CD8-positive, alpha-beta memory T cell (primary cell): ENCODE results near the gene PAFAH1B1. TPM values are rescaled to one million over a fixed set of nuclear protein-coding genes. Genes with fewer than 3 reads are reported as not detected.
"Not testable (repeated sequence)": the region's sequence is repeated elsewhere in the genome, so short reads cannot be mapped to it uniquely, and the experiment has no call there.

ENCODE experiments used
- CTCF ChIA-PET: fragments of 350-600 bp; sonication (Branson Sonifier 250); formaldehyde crosslinking; loops from one replicate; lab custom pipeline; 2021; ENCODE audit warnings: antibody characterized with exemption; lab: Charles Lee
- POLR2A ChIA-PET: fragments of 350-600 bp; sonication (Branson Sonifier 250); formaldehyde crosslinking; loops from one replicate; lab custom pipeline; 2021; ENCODE audit warnings: antibody characterized with exemption; lab: Charles Lee
- DNase-seq, 5 donors: peaks; one replicate each; pipeline versions ENCODE4 v3.0.0 to v3.0.0-alpha.2; 2020 to 2022; ENCODE audit warnings: mixed read lengths in 1 of 5
- H3K27ac ChIP-seq: one replicate; pipeline ENCODE4 v1.7.0; 2013; ENCODE audit warnings: low read depth, mild to moderate bottlenecking, low read length, moderate library complexity
- H3K27me3 ChIP-seq: 2 replicates; pipeline ENCODE4 v1.7.0; 2013; ENCODE audit warnings: low read length, mild to moderate bottlenecking; ENCODE audit not compliant: insufficient read depth, poor library complexity, severe bottlenecking
- H3K36me3 ChIP-seq: 2 replicates; pipeline ENCODE4 v1.7.0; 2013; ENCODE audit warnings: mild to moderate bottlenecking, low read length, moderate library complexity; ENCODE audit not compliant: insufficient read depth
- H3K4me1 ChIP-seq: 2 replicates; pipeline ENCODE4 v1.7.0; 2013; ENCODE audit warnings: mild to moderate bottlenecking, low read length, moderate library complexity; ENCODE audit not compliant: insufficient read depth
- H3K4me3 ChIP-seq: 2 replicates; pipeline ENCODE4 v1.7.0; 2013; ENCODE audit warnings: mild to moderate bottlenecking, low read length
- H3K9me3 ChIP-seq: 2 replicates; pipeline ENCODE4 v1.7.0; 2013; ENCODE audit warnings: mild to moderate bottlenecking, low read length
- H3K27ac Mint-ChIP-seq, 8 donors: one replicate each; pipeline ENCODE4 v1.8.0; 2020 to 2021; ENCODE audit warnings: mixed read lengths in 8 of 8, mild to moderate bottlenecking in 6 of 8, inconsistent platforms in 3 of 8, moderate library complexity in 3 of 8
- H3K27me3 Mint-ChIP-seq, 2 donors: one replicate each; pipeline ENCODE4 v1.8.0; 2020 to 2021; ENCODE audit warnings: mixed read lengths in 2 of 2, mild to moderate bottlenecking in 1 of 2, moderate library complexity in 1 of 2
- H3K36me3 Mint-ChIP-seq, 3 donors: one replicate each; pipeline ENCODE4 v1.8.0; 2020 to 2021; ENCODE audit warnings: mixed read lengths in 3 of 3, inconsistent platforms in 1 of 3, mild to moderate bottlenecking in 1 of 3
- H3K4me1 Mint-ChIP-seq, 3 donors: one replicate each; pipeline ENCODE4 v1.8.0; 2020 to 2021; ENCODE audit warnings: mixed read lengths in 3 of 3, inconsistent platforms in 1 of 3, mild to moderate bottlenecking in 1 of 3
- H3K4me3 Mint-ChIP-seq, 7 donors: one replicate each; pipeline ENCODE4 v1.8.0; 2020 to 2021; ENCODE audit warnings: mixed read lengths in 7 of 7, mild to moderate bottlenecking in 6 of 7, moderate library complexity in 4 of 7, inconsistent platforms in 2 of 7
- H3K9me3 Mint-ChIP-seq, 5 donors: one replicate each; pipeline ENCODE4 v1.8.0; 2020 to 2022; ENCODE audit warnings: mixed read lengths in 5 of 5, mild to moderate bottlenecking in 3 of 5, moderate library complexity in 2 of 5, inconsistent platforms in 1 of 5
- polyA plus RNA-seq: library from polyadenylated mRNA; unstranded; fragments of 300-500 nt; fragmentation: Illumina TruSeq; gene quantifications from one replicate; pipeline ENCODE4 v1.2.3, GENCODE V29; 2021
- total RNA-seq, 2 experiments: library from RNA; stranded (reverse); gene quantifications; one replicate each; pipeline ENCODE4 v1.2.3, GENCODE V29; 2021

PAFAH1B1 gene
- total and polyA plus RNA-seq, 3 experiments from 2014 or later, result 13.2 to 168 (median 159) TPM

DNA sequence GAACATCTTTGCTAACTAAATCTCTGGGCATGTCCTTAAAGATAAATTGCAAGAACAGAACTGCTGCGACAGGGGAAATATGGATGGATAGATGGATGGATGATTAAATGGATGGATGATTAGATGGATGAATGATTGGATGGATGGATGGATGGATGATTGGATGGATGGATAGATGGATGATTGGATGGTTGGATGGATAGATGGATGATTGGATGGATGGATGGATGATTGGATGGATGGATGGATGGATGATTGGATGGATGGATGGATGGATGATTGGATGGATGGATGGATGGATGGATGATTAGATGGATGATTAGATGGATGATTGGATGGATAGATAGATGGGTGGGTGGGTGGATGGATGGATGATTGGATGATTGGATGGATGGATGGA, 85.8 kb downstream of the PAFAH1B1 start:
- CTCF ChIA-PET, DNase-seq, H3K4me3 Mint-ChIP-seq, H3K9me3 ChIP-seq, H3K27me3 ChIP-seq, H3K4me1 ChIP-seq, H3K27me3 Mint-ChIP-seq, POLR2A ChIA-PET, H3K9me3 Mint-ChIP-seq, H3K4me1 Mint-ChIP-seq, H3K4me3 ChIP-seq, H3K27ac ChIP-seq: not testable (repeated sequence)
- H3K36me3 Mint-ChIP-seq, result peaks cover 5 to 81% (median 29%) of the 10 kb centered on the region in 3 donors
- peak overlapping the region in 2 of 8 donors; percentile 3 to 78 for H3K27ac Mint-ChIP-seq
- H3K36me3 ChIP-seq, result peaks cover 36% of the 10 kb centered on the region

- POLR2A ChIA-PET, result no interaction called here
- peaks cover 0 to 73% (median 25%) of the 10 kb centered on the region in 3 donors for H3K36me3 Mint-ChIP-seq
- CTCF ChIA-PET, result no interaction called here
- Histone ChIP-seq H3K36me3 (peaks cover 35% of the 10 kb centered on the region), H3K27me3 (no peaks in the 10 kb centered on the region), H3K27ac (no peak overlapping the region), H3K4me1 (no peaks in the 10 kb centered on the region), H3K9me3 (no peaks in the 10 kb centered on the region), H3K4me3 (no peak overlapping the region)
- no peaks in the 10 kb centered on the region for H3K9me3 Mint-ChIP-seq
- no peak for DNase-seq
- peaks cover 0 to 2% of the 10 kb centered on the region in 2 donors for H3K27me3 Mint-ChIP-seq
- no peak overlapping the region for H3K4me3 Mint-ChIP-seq
- H3K27ac Mint-ChIP-seq, result peak overlapping the region in 3 of 8 donors; percentile 43 to 80 (median 75)
- H3K4me1 Mint-ChIP-seq, result peaks cover 0 to 3% (median 0%) of the 10 kb centered on the region in 3 donors
These were observed 87.5 kb downstream of the PAFAH1B1 start for GRCh38 chr17:2680961-2681360.

- H3K9me3 Mint-ChIP-seq, result no peaks in the 10 kb centered on the region
- ChIA-PET CTCF (interaction anchor here (1.2 kb wide), 1 partner anchor 26 kb away, joined by 4 read pairs; no protein-coding TSS in a partner anchor), POLR2A (no interaction called here)
- no peak overlapping the region for H3K27ac Mint-ChIP-seq
- H3K27me3 Mint-ChIP-seq, result peaks cover 0 to 2% of the 10 kb centered on the region in 2 donors
- Histone ChIP-seq H3K9me3 (no peaks in the 10 kb centered on the region), H3K4me3 (no peak overlapping the region), H3K4me1 (no peaks in the 10 kb centered on the region), H3K27ac (no peak overlapping the region), H3K36me3 (peaks cover 35% of the 10 kb centered on the region), H3K27me3 (no peaks in the 10 kb centered on the region)
- DNase-seq, result no peak
- no peak overlapping the region for H3K4me3 Mint-ChIP-seq
- peaks cover 0 to 67% (median 25%) of the 10 kb centered on the region in 3 donors for H3K36me3 Mint-ChIP-seq
- peaks cover 0 to 3% (median under 1%) of the 10 kb centered on the region in 3 donors for H3K4me1 Mint-ChIP-seq
These were observed 88.2 kb downstream of the PAFAH1B1 start for GRCh38 chr17:2681650-2682049.

DNA sequence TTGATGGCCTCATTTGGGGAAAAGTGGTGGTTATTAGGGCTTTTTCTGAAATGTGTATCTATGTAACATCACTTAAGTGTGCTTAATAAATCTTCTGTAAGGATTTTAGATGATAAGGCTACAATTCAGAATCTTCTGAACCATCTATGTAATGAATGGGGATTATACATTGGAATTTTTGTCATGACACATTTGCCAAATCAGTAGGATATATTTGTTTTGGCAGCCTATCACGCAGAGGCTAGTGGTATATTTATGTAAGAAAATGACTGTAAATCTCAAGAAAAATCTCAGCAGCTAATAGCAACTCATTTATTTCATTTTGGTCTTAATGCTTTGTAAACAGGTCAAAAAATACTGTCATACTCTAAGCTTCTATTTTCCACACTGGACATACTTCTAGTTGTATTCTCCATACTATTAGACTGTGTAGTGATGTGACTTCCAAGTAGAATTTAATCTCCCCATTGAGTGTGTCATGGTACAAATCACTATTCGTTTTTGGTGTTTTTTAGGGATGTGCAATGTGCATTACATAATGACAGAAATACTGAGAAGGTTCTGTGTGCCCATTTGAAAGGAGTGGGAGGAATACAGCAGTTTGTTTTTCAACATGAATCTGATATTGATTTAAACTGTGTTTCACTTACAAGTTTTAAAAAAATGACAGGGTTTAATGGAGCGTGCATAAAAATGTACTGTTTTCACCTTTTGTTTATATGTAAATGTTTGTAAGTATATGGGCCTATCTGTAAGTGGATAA, 88.9 kb downstream of the PAFAH1B1 start:
- Mint-ChIP-seq H3K27ac (peak overlapping the region in 1 of 8 donors; percentile 51), H3K27me3 (peaks cover 0 to 2% of the 10 kb centered on the region in 2 donors), H3K4me3 (no peak overlapping the region), H3K9me3 (no peaks in the 10 kb centered on the region), H3K4me1 (peaks cover 0 to 4% (median 1%) of the 10 kb centered on the region in 3 donors), H3K36me3 (peaks cover 0 to 62% (median 23%) of the 10 kb centered on the region in 3 donors)
- H3K27me3 ChIP-seq, result no peaks in the 10 kb centered on the region
- H3K36me3 ChIP-seq, result peaks cover 31% of the 10 kb centered on the region
- ChIA-PET CTCF (interaction anchor here (1.2 kb wide), 1 partner anchor 25 kb away, joined by 4 read pairs; no protein-coding TSS in a partner anchor), POLR2A (no interaction called here)
- H3K4me1 ChIP-seq, result no peaks in the 10 kb centered on the region
- no peak overlapping the region for H3K4me3 ChIP-seq
- DNase-seq, result no peak
- H3K27ac ChIP-seq, result no peak overlapping the region
- no peaks in the 10 kb centered on the region for H3K9me3 ChIP-seq

- no peak for DNase-seq
- H3K4me3 ChIP-seq, result no peak overlapping the region
- H3K4me1 ChIP-seq, result peaks cover 9% of the 10 kb centered on the region
- H3K27ac ChIP-seq, result no peak overlapping the region
- H3K27ac Mint-ChIP-seq, result peak overlapping the region in 1 of 8 donors; percentile 91
- H3K9me3 ChIP-seq, result no peaks in the 10 kb centered on the region
- no peaks in the 10 kb centered on the region for H3K27me3 ChIP-seq
- H3K9me3 Mint-ChIP-seq, result no peaks in the 10 kb centered on the region
- no peak overlapping the region for H3K4me3 Mint-ChIP-seq
- ChIA-PET POLR2A (interaction anchor here (0.5 kb wide), 1 partner anchor 32 kb away, joined by 3 read pairs; no protein-coding TSS in a partner anchor), CTCF (no interaction called here)
- peaks cover 27% of the 10 kb centered on the region for H3K36me3 ChIP-seq
- peaks cover 0 to 2% of the 10 kb centered on the region in 2 donors for H3K27me3 Mint-ChIP-seq
- peaks cover 10 to 19% (median 12%) of the 10 kb centered on the region in 3 donors for H3K4me1 Mint-ChIP-seq
- peaks cover 0 to 55% (median 23%) of the 10 kb centered on the region in 3 donors for H3K36me3 Mint-ChIP-seq
These were observed 90.5 kb downstream of the PAFAH1B1 start for GRCh38 chr17:2683912-2684311.

GRCh38 chr17:2684549-2684948, 91.1 kb downstream of the PAFAH1B1 start:
- Histone ChIP-seq H3K4me1 (peaks cover 12% of the 10 kb centered on the region), H3K9me3 (no peaks in the 10 kb centered on the region), H3K27me3 (no peaks in the 10 kb centered on the region), H3K4me3 (no peak overlapping the region), H3K36me3 (peaks cover 27% of the 10 kb centered on the region), H3K27ac (no peak overlapping the region)
- no peak for DNase-seq
- CTCF ChIA-PET, result interaction anchor here (1.5 kb wide), 1 partner anchor 11 kb away, joined by 3 read pairs; no protein-coding TSS in a partner anchor
- peaks cover 15 to 25% (median 18%) of the 10 kb centered on the region in 3 donors for H3K4me1 Mint-ChIP-seq
- peak overlapping the region in 1 of 8 donors; percentile 38 for H3K27ac Mint-ChIP-seq
- peaks cover 0 to 50% (median 20%) of the 10 kb centered on the region in 3 donors for H3K36me3 Mint-ChIP-seq
- H3K27me3 Mint-ChIP-seq, result peaks cover 0 to 2% of the 10 kb centered on the region in 2 donors
- no peaks in the 10 kb centered on the region for H3K9me3 Mint-ChIP-seq
- no peak overlapping the region for H3K4me3 Mint-ChIP-seq
- POLR2A ChIA-PET, result no interaction called here

GRCh38 chr17:2685696-2686095, 92.2 kb downstream of the PAFAH1B1 start:
- no peak for DNase-seq
- POLR2A ChIA-PET, result interaction anchor here (1.0 kb wide), 1 partner anchor 175 kb away, joined by 3 read pairs; no protein-coding TSS in a partner anchor
- Mint-ChIP-seq H3K4me3 (no peak overlapping the region), H3K9me3 (no peaks in the 10 kb centered on the region), H3K27me3 (peaks cover 0 to 2% of the 10 kb centered on the region in 2 donors), H3K27ac (no peak overlapping the region), H3K4me1 (peaks cover 15 to 26% (median 18%) of the 10 kb centered on the region in 3 donors), H3K36me3 (peaks cover 0 to 43% (median 12%) of the 10 kb centered on the region in 3 donors)
- Histone ChIP-seq H3K27me3 (no peaks in the 10 kb centered on the region), H3K4me1 (peaks cover 12% of the 10 kb centered on the region), H3K4me3 (no peak overlapping the region), H3K36me3 (peaks cover 19% of the 10 kb centered on the region), H3K27ac (no peak overlapping the region), H3K9me3 (no peaks in the 10 kb centered on the region)
- CTCF ChIA-PET, result interaction anchor here (1.5 to 2.0 kb wide), 2 partner anchors 12 to 93 kb away, joined by 3 to 7 read pairs; partner anchors contain the start of gene PAFAH1B1

GRCh38 chr17:2687074-2687418, 93.6 kb downstream of the PAFAH1B1 start:
- DNase-seq, result no peak
- H3K36me3 Mint-ChIP-seq, result peaks cover 0 to 35% (median 7%) of the 10 kb centered on the region in 3 donors
- no peaks in the 10 kb centered on the region for H3K27me3 ChIP-seq
- H3K9me3 ChIP-seq, result no peaks in the 10 kb centered on the region
- POLR2A ChIA-PET, result interaction anchor here (0.5 kb wide), 1 partner anchor 25 kb away, joined by 4 read pairs; no protein-coding TSS in a partner anchor
- H3K36me3 ChIP-seq, result peaks cover 6% of the 10 kb centered on the region
- H3K27me3 Mint-ChIP-seq, result peaks cover 0 to 2% of the 10 kb centered on the region in 2 donors
- CTCF ChIA-PET, result interaction anchor here (2.0 kb wide), 1 partner anchor 94 kb away, joined by 7 read pairs; the partner anchor contains the start of gene PAFAH1B1
- no peak overlapping the region for H3K4me3 Mint-ChIP-seq
- peak overlapping the region in 7 of 8 donors; percentile 33 to 78 (median 47) for H3K27ac Mint-ChIP-seq
- H3K4me3 ChIP-seq, result no peak overlapping the region
- peaks cover 12% of the 10 kb centered on the region for H3K4me1 ChIP-seq
- H3K9me3 Mint-ChIP-seq, result no peaks in the 10 kb centered on the region
- no peak overlapping the region for H3K27ac ChIP-seq
- peaks cover 15 to 26% (median 18%) of the 10 kb centered on the region in 3 donors for H3K4me1 Mint-ChIP-seq
